Activated CD8-positive, alpha-beta memory T cell treated with anti-CD3 and anti-CD28 coated beads for 24 hours (primary cell): Measurements from ENCODE around the gene EFNA5.

Experiments used
- DNase-seq: peaks from one replicate; pipeline ENCODE4 v3.0.0-alpha.2; 2020

The EFNA5 gene

DNA sequence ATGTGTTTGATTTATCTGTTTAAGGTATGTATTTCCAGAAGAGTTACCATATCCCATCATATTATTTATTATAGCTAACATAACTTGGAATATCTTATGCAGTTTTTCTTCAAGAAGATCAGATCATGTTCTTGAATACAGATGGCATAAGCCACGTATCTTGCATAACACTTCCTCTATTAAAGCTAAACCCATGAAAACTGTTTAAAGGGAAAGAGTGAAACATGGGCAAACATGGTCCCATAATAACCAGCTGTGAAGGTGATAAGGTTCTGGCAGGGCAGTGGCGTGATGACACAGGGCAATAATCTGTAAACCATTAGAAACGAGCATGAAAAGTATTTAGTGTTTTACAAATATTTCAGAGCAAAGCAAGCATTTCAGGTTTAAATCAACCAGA is 34.2 kb downstream of the EFNA5 start:
- no peak for DNase-seq

DNA sequence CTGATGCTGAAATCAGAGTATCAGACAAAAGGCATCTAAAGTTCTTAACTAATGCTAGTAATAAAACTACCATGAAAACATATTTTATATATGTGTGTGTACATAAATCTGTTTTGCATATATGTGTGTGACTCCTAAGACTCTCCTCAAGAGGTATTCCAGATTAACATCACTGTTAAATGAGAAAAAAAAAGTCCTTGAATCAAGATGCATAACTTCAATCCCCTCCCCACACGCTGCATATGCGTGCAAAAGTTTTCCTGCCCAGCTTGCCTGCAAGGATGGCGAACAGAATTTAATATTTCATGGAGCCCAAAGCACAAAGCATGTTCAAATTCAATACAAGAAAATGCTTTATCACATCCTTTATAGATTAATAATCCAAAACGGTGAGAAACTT is 34.7 kb downstream of the EFNA5 start:
- no peak for DNase-seq

DNA sequence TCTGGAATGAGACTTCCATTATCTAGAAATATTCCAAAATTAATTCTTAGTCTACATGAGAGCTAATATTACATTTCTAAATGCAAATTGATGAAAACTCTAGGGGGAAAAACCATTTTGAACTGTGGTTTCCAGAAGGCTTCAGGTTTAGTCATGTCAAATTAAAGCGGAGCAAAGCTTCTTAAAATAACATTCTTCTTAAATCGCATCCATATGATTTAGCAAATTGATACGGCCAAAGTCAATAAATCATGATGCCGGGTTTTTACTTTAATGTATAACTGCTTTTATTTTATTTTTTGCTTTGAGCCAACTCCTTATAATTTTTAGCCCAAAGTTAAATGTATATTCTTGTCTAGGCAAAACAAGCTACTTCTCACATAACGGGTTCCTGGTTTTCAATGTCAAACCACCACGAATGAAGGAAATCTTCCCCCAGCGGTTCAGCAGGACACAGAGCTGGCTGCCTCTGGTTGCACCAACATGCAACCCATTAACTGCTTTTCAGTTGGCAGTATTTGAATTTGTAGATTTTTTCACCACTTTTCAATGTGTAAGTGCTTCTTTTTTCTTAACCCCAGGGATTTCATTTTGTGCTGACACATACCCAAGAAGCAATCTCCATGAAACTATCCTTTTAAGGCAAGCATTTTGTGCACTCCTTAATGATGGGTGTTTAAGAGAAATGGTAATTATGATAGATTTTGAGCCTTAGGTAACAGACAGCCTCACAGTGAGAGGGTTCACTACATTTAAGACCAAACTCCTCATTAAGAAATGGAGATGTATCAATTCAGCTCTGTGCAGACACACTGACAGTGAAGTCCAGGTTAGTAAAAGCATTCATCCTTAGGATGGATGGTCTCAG is 35.5 kb downstream of the EFNA5 start:
- DNase-seq, result no peak

DNA sequence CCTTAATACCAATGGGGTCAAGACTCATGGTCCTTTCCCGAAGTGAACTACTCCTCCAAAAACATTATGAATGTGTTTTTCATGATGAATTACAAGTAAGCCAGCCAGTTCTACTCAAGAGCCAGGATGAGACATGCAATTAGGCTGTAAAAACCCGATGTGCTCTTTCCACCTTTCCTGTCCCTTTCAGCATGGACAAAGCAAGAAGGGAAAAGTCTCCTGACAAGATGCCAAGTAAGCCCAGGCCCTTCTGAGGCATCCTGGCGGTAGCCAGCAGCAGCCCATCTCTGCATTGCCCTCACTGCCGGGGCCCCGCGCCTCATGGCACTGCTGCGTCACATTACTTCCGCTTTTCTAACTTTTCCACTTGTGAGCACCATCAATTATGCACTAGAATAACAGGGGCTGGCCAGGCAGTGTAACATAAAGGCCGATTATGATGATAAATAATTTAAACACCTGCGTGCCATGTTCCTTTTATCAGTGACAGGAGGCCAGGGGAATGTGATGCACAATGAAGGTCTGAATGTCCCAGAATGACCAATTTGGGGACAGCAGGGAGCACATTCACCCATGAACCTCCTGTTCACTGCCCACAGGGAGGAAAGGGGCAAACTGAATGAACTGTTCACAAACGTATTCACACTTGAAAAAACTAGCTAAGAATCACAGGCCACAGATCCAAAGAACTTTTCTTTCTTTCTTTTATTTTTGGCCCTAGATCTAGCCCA is 37.4 kb downstream of the EFNA5 start:
- DNase-seq, result no peak

DNA sequence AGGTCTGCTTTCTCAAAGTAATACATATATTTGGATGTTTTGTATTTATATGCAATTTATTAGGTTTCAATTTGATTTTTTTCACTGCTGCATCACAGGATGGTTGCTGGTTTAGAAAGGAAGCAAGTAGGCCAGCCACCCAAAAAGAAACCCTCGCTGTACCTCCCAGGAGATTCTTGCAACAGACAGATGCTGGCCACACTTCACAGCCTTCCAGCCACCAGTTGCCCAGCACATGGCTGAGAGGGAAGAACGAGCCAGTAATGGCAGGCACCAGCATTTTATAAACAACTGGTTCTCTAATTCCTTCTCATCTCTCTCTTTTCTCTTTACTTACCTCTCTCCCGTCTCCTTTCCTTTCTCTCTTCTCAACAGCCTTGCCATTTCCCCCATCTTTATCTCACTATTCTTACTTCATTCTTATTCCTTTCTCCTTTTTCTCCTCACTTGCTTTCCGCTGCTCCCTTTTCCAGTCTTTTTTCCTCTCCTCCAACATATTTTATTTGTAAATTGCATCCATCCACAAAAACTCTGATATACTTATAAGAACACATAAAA is 38.9 kb downstream of the EFNA5 start:
- no peak for DNase-seq

DNA sequence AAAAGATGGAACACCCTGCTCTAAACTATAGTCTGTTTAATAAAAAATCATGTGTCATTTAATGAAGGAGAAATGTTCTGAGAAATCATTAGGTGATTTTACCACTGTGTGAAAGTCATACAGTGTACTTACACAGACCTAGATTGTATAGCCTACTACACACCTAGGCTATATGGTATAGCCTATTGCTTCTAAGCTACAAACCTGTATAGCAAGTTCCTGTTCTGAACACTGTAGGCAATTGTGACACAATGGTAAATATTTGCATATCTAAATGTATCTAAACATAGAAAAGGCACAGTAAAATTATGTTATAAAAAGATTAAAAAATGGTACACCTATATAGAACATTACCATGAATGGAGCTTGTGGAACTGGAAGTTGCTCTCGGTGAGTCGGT is 40.6 kb downstream of the EFNA5 start:
- no peak for DNase-seq

DNA sequence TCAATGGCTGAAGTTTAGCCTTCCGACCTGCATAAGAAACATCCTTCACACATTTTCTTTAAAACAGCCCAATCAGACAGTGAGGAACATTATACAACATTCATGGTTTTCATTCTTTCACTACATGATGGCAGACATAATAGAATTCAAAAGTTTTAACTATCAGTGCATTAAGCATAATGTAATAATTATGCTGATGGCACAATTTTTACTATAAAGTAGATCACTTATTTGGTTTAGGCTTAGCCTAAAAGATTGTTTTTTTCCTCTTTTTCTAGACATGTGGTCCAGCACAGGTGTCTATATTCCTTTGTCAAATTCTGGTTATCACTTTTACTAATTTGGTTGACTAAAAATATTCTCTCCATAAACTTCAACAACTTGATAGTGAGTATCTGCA is 46.5 kb downstream of the EFNA5 start:
- no peak for DNase-seq

DNA sequence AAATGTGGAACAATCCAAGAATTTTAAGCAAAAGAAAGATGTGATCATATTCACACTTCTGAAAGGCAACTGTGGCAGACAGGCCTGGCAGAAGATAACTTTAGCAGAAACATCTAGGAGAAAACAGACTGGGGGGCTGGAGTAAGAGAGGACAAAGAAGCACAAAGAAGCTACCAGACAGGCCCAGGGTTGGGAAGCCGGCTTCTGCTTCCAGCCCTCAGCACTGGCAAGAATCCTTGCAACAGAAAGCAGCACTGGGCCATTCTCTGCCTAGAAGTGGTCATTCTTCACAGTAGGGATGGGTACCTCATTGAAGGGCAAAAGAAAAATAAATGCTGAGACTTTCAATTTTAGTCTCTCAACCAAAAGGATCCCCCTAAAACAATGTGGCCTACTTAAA is 49.6 kb downstream of the EFNA5 start:
- no peak for DNase-seq

DNA sequence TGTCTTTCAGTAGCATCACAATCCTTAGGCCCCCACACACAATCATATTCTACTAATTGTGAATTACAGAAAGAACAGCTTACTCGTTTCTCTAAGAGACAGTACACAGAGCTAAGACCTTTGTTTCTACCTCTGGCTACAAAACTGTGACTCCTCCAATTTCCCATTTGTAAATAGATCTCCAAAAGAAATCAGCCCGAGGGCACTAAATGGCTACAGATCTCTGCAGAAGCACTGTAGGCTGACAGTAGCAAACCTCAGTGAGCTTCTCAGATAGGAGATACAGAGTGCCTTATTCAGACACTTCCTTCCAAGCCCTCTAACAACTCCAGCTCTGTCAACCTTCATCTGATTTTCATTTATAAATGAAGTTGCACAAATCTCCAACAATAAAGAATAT is 51.0 kb downstream of the EFNA5 start:
- DNase-seq, result no peak

DNA sequence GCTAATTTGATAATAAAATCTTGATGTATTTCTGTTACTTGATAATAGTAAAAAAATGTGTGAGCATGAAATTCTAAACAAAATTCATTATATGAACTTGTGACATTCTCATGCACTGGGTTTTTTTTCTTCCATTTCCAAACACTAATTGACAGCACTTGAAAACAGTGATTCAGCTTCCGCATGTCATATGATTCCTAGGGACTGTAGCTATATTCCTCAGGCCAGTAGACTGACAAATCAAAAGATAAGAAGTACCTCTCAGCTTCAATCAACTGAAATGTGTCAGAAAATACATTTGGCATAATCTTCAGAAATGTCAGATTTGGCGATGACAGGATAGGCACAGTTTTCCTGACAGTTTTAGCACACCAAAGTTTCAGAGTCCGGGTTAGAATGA is 52.5 kb downstream of the EFNA5 start:
- no peak for DNase-seq

DNA sequence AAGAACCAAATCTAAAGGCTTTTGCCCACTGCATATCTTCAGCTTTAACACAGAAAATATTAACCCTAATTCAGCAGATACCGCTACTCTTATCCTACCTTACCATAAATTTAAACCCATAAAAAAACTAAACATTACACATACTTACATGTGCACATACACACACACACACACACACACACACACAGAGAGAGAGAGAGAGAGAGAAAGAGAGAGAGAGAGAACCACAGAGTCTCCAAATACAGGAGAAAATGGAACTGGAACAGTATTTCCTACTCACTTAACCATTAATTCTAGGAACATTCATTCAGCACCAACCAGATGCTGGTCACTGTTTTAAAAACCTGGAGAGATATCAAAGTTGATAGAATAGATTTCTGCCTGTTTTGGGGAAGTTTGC is 53.7 kb downstream of the EFNA5 start:
- DNase-seq, result no peak

DNA sequence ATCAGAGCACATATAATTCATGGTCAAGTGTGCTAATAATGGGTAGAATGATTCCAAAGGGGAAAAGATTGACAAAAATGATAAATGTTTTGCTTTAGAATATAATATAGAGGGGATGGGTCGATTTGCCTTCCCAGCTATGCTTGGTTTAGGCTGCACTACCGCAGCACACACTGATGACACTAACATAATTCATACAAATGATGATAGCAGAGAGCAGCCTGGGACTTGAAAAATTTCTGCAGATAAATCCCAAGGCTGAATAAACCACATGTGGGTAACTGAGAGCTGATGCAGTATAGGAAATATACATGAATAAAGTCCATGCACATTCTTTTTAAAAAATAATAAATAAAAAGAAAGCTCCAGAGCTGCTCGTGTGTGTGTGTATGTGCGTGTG is 54.5 kb downstream of the EFNA5 start:
- DNase-seq, result no peak

DNA sequence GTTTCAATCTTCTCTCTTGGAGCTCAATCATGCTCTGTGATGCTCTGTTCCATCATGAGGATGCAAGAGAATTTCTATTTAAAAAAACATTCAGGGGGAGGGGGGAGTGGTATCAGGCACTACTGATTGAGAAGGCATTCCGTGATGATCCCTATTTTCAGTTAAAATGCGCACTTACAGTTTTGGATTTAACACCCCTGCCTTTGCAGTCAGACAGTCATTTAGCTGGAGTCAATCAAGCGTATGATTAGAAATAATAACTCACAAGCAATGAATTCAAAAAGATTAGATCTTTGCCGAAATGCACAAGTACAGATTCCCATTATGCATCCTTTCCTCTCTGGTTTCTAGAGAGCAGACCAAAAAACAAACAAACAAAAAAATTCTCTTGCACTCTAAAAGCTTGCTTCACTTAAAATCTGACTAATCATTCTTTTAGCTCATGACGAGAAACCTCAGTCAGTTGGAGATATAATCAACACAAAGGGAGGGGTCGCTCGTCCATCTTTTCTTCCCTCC is 55.4 kb downstream of the EFNA5 start:
- DNase-seq, result no peak

DNA sequence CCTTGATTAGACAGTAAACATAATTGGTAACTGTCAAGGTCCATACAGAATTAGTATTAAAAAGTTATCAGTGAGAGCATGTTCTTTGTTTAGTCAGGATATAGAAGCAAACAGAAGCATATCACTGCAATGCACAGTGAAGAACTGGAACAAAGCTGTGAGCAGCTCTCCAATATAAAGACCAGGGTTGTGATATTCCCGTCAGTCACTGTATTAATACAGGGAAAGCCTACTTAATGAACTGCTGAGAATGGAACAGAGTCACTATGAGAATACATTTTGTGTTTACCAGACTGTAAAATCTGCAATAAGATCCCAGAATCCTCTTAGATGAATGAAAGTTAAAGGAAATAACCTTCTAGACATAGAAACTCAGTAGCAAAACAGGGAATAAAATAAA is 58.2 kb downstream of the EFNA5 start:
- no peak for DNase-seq

DNA sequence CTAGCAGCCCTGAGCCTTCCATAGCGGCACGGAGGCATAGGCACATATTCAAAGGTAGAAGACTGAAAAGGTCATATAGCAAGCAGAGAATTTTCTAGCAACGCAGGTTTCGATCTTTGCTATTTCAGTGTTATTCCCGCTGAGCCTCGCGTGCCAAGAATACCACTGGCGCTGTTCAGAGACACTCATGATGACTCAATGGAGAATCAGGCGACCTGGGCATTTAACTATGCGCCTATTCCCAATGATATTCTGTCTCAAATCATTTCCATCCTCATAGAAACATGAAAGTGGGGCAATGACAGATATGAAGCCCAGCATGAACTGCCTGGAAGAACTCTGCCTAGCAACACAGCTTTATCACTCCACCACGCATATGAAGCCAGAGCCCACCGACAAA is 59.9 kb downstream of the EFNA5 start:
- DNase-seq, result no peak

DNA sequence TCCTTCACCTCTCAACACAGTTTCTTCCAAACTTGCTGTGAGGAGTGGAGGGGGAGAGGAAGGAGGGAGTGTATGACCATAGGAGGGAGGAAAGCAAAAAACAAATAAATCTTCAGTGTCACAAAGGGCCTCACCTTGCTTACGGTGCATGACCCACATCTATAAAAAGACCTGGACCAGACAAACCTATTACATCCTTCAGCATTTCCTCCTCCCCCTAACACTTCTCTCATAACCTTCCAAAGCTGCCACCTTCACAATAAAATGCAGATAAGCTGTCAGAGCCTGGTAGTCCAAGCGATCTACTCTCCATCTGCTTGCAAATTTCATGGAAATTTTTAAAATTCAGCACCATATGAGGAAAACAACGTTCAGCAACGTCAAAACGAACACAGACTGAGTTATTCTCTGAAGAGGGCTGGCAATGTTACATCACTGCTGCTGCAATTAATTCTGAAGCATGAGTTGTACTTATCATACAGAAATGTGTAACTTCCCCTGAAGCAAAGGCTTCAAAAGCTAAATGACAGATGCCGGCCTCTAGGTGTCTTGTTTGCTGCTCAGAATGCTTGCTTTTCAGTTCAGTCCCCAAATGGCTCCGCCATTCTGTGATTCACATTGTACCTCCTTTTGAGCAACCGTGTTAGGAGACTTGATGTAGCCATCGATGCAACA is 62.9 kb downstream of the EFNA5 start:
- no peak for DNase-seq

DNA sequence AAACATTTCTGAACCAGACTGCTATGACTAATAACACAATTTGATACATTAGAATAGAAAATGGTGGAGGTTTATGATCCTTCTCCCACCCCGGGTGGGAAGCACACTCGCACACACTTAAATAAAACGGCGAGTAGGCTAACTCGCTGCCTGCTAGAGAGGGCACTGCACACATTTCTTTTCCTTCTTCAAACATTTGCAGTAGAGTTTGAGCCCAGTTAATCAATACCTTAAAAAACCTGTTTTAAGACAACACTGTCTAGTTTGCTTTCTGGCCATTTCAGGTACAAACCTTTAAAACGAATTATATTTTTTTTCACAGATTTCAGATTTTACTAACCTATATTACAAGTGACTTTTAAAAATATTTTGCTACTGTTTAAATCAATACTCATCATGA is 63.5 kb downstream of the EFNA5 start:
- DNase-seq, result no peak

DNA sequence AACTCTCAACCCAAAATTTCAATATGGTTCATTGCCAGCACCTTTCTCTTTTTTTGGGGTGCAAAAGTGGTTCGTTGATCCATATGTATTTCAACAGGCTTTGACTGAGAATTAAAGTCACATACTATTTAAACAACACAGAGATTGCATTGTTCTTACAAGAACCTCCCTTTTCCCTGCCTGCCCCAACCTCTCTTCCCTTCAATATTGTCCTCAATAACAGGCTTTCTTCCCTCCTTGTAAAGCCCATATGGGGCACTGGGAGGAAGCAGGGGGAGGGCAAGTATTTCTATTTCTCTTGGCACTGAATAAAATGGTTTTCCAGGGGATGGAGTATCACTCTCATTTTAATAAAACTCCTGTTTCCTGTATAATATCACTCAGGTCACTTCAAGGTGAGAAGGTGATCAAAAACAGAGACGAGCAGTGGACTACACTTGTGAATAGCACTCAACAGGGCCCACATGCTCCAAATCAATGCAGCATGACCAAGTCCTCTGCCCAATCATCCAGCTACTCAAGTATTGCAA is 65.1 kb downstream of the EFNA5 start:
- no peak for DNase-seq

DNA sequence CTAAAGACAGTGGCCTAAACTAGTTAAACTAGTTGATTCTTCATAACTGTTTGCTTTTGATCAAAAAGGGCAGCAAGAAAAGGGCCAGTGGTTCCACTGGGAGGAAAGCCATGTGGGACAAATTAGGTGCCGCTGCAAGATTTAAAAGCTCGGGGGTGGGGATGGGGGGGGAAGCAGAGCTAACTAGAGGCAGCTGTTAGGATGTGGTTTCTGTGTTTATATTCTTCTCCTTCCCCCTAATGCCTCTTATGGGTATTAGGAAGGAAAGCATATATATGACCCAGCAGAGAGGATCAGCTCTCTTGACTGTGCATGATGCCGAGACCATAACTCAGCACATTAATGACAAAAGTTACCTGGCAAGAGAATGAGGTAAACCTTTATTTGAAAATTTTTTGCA is 65.7 kb downstream of the EFNA5 start:
- DNase-seq, result no peak

DNA sequence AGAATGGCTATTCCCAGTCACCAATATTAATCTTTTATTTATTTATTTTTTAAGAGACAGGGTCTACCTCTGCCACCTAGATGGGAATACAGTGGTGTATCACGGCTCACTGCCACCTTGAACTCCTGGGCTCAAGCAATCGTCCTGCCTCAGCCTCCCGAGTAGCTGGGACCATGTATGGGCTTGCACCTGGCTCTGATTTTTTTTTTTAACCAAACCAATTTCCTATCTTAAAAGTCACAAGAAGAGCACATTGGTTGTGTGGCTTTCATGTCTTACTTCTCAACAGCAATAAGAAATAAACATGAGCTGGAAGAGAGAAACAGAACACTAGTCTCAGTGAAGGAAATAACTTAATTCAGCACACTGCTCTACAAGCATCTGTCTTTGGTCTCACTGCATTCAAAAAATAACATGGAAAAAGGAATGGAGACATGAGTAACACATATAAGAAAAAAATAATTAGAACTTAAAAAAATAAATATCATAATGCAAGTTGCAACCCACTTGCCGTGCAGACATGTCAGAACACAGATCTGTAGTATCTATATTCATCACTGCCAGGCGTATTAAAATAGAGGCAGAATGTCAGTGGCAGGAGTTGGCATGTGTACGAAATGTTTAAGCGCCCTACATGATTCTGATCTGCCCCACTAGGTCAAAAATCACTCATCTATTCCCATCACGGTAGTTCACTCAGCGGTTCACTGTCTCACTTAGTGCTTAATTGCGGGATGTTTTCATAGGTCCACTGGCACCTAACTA is 66.4 kb downstream of the EFNA5 start:
- DNase-seq, result no peak

DNA sequence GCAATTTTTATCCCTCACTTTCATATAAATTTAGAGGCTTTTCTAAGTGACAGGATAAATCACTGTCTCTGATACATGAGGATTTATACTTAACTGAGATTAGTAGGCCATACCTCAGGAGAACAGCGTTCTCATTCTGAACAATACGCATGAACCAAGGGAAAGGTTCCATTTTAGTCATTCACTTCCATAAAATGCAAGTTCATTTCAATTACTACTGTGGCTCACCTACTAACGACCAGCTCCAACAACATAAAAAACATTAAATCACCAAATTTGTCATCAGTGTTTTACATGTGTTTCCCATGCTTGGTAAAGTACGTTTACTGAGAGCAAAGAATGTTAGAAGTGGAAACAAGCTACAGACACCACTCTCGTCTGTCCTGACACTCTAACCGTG is 67.4 kb downstream of the EFNA5 start:
- no peak for DNase-seq

DNA sequence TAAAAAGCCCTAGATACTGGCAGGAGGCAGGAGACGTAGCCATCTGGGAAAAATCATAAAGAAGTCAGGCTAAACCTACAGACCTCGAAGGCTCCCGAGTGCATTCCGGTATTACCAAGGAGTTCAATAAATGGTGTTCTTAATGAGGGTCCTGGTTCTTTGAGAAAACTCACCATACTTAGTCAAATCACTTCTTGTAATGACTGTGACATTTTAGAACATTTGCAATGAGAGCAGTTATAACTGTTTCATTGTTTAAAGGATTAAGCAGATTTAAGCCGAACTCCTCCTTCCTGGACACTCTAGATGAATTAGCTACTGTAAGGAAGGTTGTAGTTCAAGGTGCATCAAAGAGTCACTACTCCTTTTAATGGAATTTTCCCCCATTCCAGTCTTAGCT is 67.8 kb downstream of the EFNA5 start:
- DNase-seq, result no peak
